Prostate gland (tissue), 2 donors: ENCODE results near the gene ELK3.

ENCODE experiments used
- CTCF ChIP-seq, 4 experiments: fragments of 200-600 bp in 2 of 4; fragments of 450-650 bp in 2 of 4; sonication (generic) in 2 of 4; IDR thresholded peaks; 1 replicate in 3 of 4; 2 replicates in 1 of 4; pipeline ENCODE4 v1.5.1; 2016 to 2019; ENCODE audit warnings: antibody characterized with exemption in 4 of 4, mild to moderate bottlenecking in 2 of 4, moderate library complexity in 2 of 4
- POLR2AphosphoS5 ChIP-seq: sonication (generic); formaldehyde crosslinking; IDR thresholded peaks from one replicate; pipeline ENCODE4 v1.6.1; 2017; ENCODE audit warnings: antibody characterized with exemption

DNA sequence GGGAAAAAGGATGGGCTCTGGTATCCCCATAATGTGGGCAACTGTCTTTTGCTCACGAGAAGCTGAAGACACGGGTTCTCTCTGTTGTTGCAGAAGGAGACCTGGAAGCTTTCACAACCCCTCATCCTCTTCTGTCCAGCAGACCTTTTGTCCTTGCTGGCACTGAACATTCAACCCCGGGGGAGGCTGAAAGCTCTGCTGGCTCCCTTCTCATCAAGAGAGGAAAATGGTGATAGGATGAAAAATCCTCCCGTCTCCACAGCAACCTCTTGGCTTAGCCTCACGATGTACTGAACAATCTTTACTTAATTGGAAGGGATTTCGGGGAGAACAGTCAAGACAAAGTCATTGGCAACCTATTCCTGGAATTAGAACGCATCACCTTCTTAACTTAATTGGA lies 39.0 kb downstream of the ELK3 start:
- no peak for TF ChIP-seq CTCF (IDR thresholded peaks at IDR 0.05)
- no peak for TF ChIP-seq POLR2AphosphoS5
